ACHN (cell line): Measurements from ENCODE around the gene CARF.
"Not testable (repeated sequence)": the region's sequence is repeated elsewhere in the genome, so short reads cannot be mapped to it uniquely, and the experiment has no call there.

Experiments
- DNase-seq: peaks from one replicate; pipeline ENCODE4 v3.0.0-alpha.2; 2015
- in situ Hi-C: cut with HindIII; loops from 2 replicates; pipeline ENCODE4 v1.10.0; 2017; ENCODE audit warnings: low sequenced_read_pairs, low pct_ligation_motif_present, low pct_unique_long_range_greater_than_20kb

Gene CARF

DNA sequence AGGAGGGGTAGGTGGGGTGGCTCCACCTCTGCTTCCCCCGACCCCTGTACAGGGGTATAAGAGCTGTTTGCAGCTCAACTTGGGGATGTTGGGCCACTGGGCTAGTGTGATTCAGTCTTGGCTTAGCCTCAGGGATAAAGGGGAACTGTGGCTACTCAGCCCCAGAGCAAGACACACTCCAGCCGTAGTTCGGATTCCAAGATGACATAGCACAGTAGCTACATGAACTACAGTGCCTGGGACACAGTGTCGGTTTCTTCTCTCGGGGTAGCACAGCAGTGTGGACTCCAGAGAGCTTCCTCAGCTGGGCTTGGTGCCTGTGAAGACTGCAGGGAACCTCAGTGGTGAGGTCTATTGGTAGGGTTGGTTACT is 21.1 kb downstream of the CARF start:
- DNase-seq = no peak
- in situ Hi-C loops = no loop called here

DNA sequence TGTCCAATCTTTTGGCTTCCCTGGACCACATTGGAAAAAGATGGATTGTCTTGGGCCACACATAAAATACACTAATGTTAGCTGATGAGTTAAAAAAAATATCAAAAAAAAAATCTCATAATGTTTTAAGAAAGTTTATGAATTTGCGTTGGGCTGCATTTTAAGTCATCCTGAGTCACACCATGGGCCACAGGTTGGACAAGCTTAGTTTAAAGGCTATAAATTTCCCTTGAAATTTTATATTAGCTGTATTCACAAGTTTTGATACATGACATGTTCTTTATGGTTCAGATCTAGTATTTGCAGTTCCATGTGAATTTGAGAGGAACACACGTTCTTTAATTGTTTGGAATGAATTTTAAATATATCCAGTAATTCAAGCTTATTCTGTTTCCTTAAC is 21.9 kb downstream of the CARF start:
- in situ Hi-C loops = no loop called here
- no peak for DNase-seq

DNA sequence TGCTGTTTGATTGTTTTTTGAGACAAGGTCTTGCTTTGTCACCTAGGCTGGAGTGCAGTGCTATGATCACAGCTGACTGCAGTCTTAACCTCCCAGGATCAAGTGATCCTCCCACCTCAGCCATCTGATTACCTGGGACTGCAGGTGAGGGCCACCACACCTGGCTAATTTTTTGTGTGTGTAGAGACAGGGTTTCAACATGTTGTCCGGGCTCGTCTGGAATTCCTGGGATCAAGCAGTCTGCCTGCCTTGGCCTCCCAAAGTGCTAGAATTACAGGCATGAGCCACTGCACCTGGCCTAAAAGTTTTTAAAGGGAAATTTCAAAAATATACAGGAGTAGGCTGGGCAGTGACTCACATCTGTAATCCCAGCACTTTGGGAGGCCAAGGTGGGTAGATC is 22.4 kb downstream of the CARF start:
- DNase-seq = no peak
- in situ Hi-C loops = no loop called here

GRCh38 chr2:202938960-202939359 is 26.9 kb downstream of the CARF start:
- DNase-seq = no peak
- in situ Hi-C loops = no loop called here

DNA sequence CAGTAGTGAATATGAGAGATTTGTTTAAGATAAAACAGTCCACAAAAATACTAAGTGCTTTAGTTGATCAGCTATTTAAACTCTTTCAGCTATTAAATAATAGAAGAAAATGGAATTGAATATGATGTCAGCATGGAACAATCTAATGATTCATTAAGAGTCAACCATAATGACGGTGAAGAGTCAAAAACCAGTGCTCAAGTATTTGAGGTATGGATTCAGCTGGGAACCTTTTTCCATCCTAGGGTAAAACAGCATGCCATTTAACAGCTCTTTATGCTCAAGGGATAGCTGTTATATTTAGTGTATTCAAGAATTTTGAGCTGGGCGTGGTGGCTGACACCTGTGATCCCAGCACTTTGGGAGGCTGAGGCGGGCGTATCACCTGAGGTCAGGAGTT is 29.7 kb downstream of the CARF start:
- DNase-seq = no peak
- in situ Hi-C loops = no loop called here

DNA sequence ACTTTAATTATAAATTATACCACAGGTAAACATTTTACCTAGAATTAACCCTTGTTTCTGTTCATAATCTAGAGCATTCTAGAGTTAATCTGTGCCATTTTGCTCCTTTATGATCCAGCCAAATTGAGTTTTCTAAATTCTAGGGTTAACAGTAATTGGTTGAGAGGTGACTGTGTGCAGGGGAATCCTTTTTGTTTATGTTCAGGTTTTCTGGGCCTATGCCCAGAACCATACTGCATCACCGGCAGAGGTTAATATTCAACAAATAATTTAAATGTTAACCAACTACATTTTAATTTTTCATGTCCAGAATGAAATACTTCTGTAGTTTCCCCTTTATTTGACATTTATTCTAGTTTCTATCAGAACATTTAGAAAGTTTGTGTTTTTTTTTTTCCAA is 32.3 kb downstream of the CARF start:
- in situ Hi-C loops = no loop called here
- DNase-seq = peak; percentile 28

DNA sequence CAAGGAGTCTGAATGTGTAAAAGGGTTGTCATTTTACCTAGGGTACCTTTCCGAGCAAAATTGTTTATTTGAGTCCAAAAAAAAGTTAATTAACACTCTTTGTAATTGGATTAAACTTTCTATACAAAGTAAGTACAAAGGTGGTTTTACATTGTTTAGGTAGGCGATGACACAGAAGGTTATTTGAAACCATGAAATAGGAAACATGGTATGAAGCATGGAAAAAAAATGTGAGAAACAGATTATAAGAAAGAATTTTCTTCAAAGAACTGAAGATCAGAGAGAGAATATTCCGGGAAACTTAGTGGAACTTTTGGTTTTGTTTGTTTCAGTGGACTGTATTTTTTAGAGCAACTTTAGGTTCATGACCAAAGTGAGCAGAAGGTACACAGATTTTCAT is 32.7 kb downstream of the CARF start:
- in situ Hi-C loops = no loop called here
- no peak for DNase-seq

GRCh38 chr2:202945497-202945896 is 33.4 kb downstream of the CARF start:
- in situ Hi-C loops = no loop called here
- no peak for DNase-seq

GRCh38 chr2:202949333-202949732 is 37.3 kb downstream of the CARF start:
- DNase-seq, in situ Hi-C loops: not testable (repeated sequence)

GRCh38 chr2:202950592-202950991 is 38.5 kb downstream of the CARF start:
- in situ Hi-C loops = no loop called here
- DNase-seq = no peak

GRCh38 chr2:202960524-202960923 is 48.4 kb downstream of the CARF start:
- DNase-seq = no peak
- in situ Hi-C loops = no loop called here

DNA sequence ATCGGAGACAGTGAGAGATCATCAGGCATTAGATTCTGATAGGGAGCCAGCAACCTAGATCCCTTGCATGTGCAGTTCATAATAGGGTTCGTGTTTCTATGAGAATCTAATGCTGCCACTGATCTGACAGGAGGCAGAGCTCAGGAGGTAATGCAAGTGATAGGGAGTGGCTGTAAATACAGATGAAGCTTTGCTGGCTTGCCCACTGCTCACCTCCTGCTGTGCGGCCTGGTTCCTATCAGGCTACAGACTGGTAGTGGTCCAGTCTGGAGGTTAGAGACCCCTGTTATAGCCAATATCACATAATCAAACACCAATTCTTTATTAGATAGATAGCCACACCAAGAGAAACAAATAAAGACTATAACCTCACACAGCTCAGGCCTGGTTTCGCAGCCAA is 51.6 kb downstream of the CARF start:
- in situ Hi-C loops = no loop called here
- DNase-seq = no peak

GRCh38 chr2:202965810-202966460 is 53.9 kb downstream of the CARF start:
- in situ Hi-C loops = no loop called here
- peak; percentile 74 for DNase-seq

- in situ Hi-C loops, DNase-seq: not testable (repeated sequence)
These were observed 57.3 kb downstream of the CARF start for GRCh38 chr2:202969404-202969803.

- in situ Hi-C loops = no loop called here
- DNase-seq = no peak
These were observed 64.7 kb downstream of the CARF start for GRCh38 chr2:202976809-202977208.

- in situ Hi-C loops = no loop called here
These were observed 70.9 kb downstream of the CARF start for GRCh38 chr2:202982779-202983491.

DNA sequence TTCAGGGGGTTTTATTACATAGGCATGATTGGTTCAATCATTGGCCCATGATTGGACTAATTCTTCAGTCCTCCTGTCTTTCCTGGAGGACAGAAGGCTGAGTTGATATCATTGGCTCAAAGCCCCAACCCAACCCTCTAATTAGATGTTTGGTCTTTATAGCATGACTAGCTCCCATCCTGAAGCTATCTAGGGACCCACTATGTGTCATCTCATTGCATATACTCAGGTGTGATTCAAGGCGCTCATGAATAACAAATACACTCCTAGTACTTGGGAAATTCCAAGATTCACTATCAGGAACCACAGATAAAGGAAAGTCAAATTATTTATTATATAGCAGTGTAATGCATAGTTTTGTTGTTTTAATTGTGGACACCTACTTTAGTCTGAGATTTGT is 77.7 kb downstream of the CARF start:
- DNase-seq = no peak
- in situ Hi-C loops = no loop called here

More at GRCh38 chr2:202982779-202983491, 70.9 kb downstream of the CARF start:
- no peak for DNase-seq

GRCh38 chr2:202990501-202990900 is 78.4 kb downstream of the CARF start:
- no peak for DNase-seq
- in situ Hi-C loops = no loop called here

GRCh38 chr2:202997113-202997512 is 85.0 kb downstream of the CARF start:
- in situ Hi-C loops = not testable (repeated sequence)

GRCh38 chr2:203002054-203002821 is 90.2 kb downstream of the CARF start:
- peak; percentile 34 for DNase-seq

More at GRCh38 chr2:202997113-202997512, 85.0 kb downstream of the CARF start:
- DNase-seq = not testable (repeated sequence)

More at GRCh38 chr2:203002054-203002821, 90.2 kb downstream of the CARF start:
- in situ Hi-C loops = no loop called here
